GM19351 (cell line): ENCODE measurements around the gene THOC6.
"Not testable (repeated sequence)": the region's sequence is repeated elsewhere in the genome, so short reads cannot be mapped to it uniquely, and the experiment has no call there.

Experiments
- ATAC-seq: cut with Tn5 transposase; IDR thresholded peaks from one replicate; pipeline ENCODE4 v1.9.1; 2021; ENCODE audit warnings: mild to moderate bottlenecking, moderate library complexity; ENCODE audit not compliant: unreplicated experiment

Gene THOC6

GRCh38 chr16:3069146-3069545, 45.3 kb downstream of the THOC6 start:
- not testable (repeated sequence) for ATAC-seq

- ATAC-seq = no peak
Observed at GRCh38 chr16:3070608-3071111, 46.8 kb downstream of the THOC6 start.

- no peak for ATAC-seq
Observed at GRCh38 chr16:3071655-3072054, 47.8 kb downstream of the THOC6 start.

- not testable (repeated sequence) for ATAC-seq
Observed at GRCh38 chr16:3072148-3072547, 48.3 kb downstream of the THOC6 start.

GRCh38 chr16:3072576-3073263, 48.9 kb downstream of the THOC6 start:
- not testable (repeated sequence) for ATAC-seq

GRCh38 chr16:3073448-3073847, 49.6 kb downstream of the THOC6 start:
- ATAC-seq = no peak

GRCh38 chr16:3074860-3075522, 51.2 kb downstream of the THOC6 start:
- peak; percentile 87 for ATAC-seq

- ATAC-seq = no peak
Observed at GRCh38 chr16:3075523-3075915, 51.7 kb downstream of the THOC6 start.

- not testable (repeated sequence) for ATAC-seq
Observed at GRCh38 chr16:3075946-3076345, 52.1 kb downstream of the THOC6 start.

GRCh38 chr16:3076577-3076976, 52.7 kb downstream of the THOC6 start:
- ATAC-seq = no peak
